Measurements from ENCODE around the gene HJURP. TPM values are rescaled to one million over a fixed set of nuclear protein-coding genes. Genes with fewer than 3 reads are reported as not detected.

Gene HJURP
- total RNA-seq, 1 experiment from 2014 or later: 49.7 TPM

- H3K27me3 ChIP-seq (ENCODE audit: insufficient read depth, low read length): no peaks in the 10 kb centered on the region
- no peak overlapping the region for H2AFZ ChIP-seq (ENCODE audit: low read length)
- Mint-ChIP-seq H3K36me3 (ENCODE audit: insufficient read depth in 1 of 3, low read depth in 3 of 3) (peaks cover 0 to 5% (median 4%) of the 10 kb centered on the region in 3 experiments; a peak in 2 of 7 replicates), H3K9me3 (peaks cover 14 to 21% of the 10 kb centered on the region in 2 experiments), H3K27me3 (ENCODE audit: low read depth) (peaks cover 18% of the 10 kb centered on the region), H3K27ac (no peak overlapping the region), H3K4me3 (no peak overlapping the region), H3K4me1 (peaks cover 2 to 4% of the 10 kb centered on the region in 2 experiments; a peak in 3 of 4 replicates)
- H3K9ac ChIP-seq (ENCODE audit: extremely low read depth, insufficient read length, low read length): no peak overlapping the region
- no peak overlapping the region for H2BK120ac ChIP-seq (ENCODE audit: low read depth, low read length, poor library complexity, severe bottlenecking)
- H3K4me1 ChIP-seq (ENCODE audit: insufficient read depth, low read length): no peaks in the 10 kb centered on the region
- no peak for DNase-seq
- H3K9me3 ChIP-seq (ENCODE audit: control insufficient read depth, low read depth, low read length): no peaks in the 10 kb centered on the region
- no CpG with 5 or more reads among the region's 9 CpGs for WGBS (ENCODE audit: extremely low coverage, insufficient read length, low lambda C conversion rate)
- no peaks in the 10 kb centered on the region for H3K79me1 ChIP-seq (ENCODE audit: insufficient read depth, low read depth, low read length, poor library complexity, severe bottlenecking)
- no peak overlapping the region for H2BK20ac ChIP-seq (ENCODE audit: low read depth, low read length, poor library complexity, severe bottlenecking)
- H3K27ac ChIP-seq (ENCODE audit: insufficient read length, low read depth, low read length): no peak overlapping the region
- no peak overlapping the region for H2BK12ac ChIP-seq (ENCODE audit: insufficient read length, low read depth, low read length)
- no peak for TF ChIP-seq CTCF (conservative IDR thresholded peaks at IDR 0.05)
- H4K8ac ChIP-seq (replicated peaks; ENCODE audit: insufficient read length, low read depth, low read length): no peak overlapping the region
- no peaks in the 10 kb centered on the region for H4K20me1 ChIP-seq (ENCODE audit: control insufficient read depth, insufficient read depth, insufficient read length)
- no peak overlapping the region for H2AK5ac ChIP-seq (ENCODE audit: insufficient read length, low read length)
- no peak overlapping the region for H3K4me2 ChIP-seq (ENCODE audit: insufficient read depth, insufficient read length, low read length)
- H2BK15ac ChIP-seq (ENCODE audit: low read depth, low read length): no peak overlapping the region
- H4K5ac ChIP-seq (ENCODE audit: insufficient read length, low read depth, low read length): no peak overlapping the region
- H2BK5ac ChIP-seq (ENCODE audit: insufficient read length, low read length): no peak overlapping the region
- H3K14ac ChIP-seq (ENCODE audit: insufficient read depth, low read length): no peak overlapping the region; the same call in 1 of the 2 replicates
- H3K79me2 ChIP-seq (ENCODE audit: insufficient read depth, low read length): no peaks in the 10 kb centered on the region
- no peak overlapping the region for H4K91ac ChIP-seq (ENCODE audit: insufficient read length, low read depth, low read length)
- no peak overlapping the region for H3K23ac ChIP-seq (ENCODE audit: insufficient read length, low read depth, low read length)
- no peak overlapping the region for H3T11ph ChIP-seq (ENCODE audit: low read length)
- no peak overlapping the region for H3K18ac ChIP-seq (ENCODE audit: insufficient read length, low read depth, low read length)
- H3K4ac ChIP-seq (ENCODE audit: low read depth, low read length): no peak overlapping the region
- H3K56ac ChIP-seq (ENCODE audit: insufficient read length, low read depth, low read length): no peak overlapping the region
- no peaks in the 10 kb centered on the region for H3K23me2 ChIP-seq (ENCODE audit: insufficient read length, low read depth, low read length, poor library complexity, severe bottlenecking)
Observed at GRCh38 chr2:233801357-233802131, 52.8 kb downstream of the HJURP start.

Measured in H9 (cell line).